ENCODE measurements around the gene VMA21.

The VMA21 gene

GRCh38 chrX:151396825-151397740 lies at the start of gene VMA21:
TSS of gene VMA21 (plus strand) at chrX:151397206. CDS start at chrX:151397309, 103 bp downstream.
- DNase-seq = peak; percentile 89

GRCh38 chrX:151359341-151359740 lies 37.7 kb upstream of the VMA21 start:
- no peak for DNase-seq

GRCh38 chrX:151359931-151360871 lies 36.8 kb upstream of the VMA21 start:
- DNase-seq = peak; percentile 1

- DNase-seq = no peak
Observed at GRCh38 chrX:151363316-151363715, 33.7 kb upstream of the VMA21 start.

- DNase-seq = no peak
Observed at GRCh38 chrX:151365579-151365978, 31.4 kb upstream of the VMA21 start.

- no peak for DNase-seq
Observed at GRCh38 chrX:151370906-151371305, 26.1 kb upstream of the VMA21 start.

- DNase-seq = no peak
Observed at GRCh38 chrX:151384807-151385206, 12.2 kb upstream of the VMA21 start.

GRCh38 chrX:151386838-151387459 lies 10.1 kb upstream of the VMA21 start:
- DNase-seq = no peak

- no peak for DNase-seq
Observed at GRCh38 chrX:151391722-151392121, 5.3 kb upstream of the VMA21 start.

GRCh38 chrX:151393514-151393913 lies 3.5 kb upstream of the VMA21 start:
- no peak for DNase-seq

- no peak for DNase-seq
Observed at GRCh38 chrX:151396042-151396824, 773 bp upstream of the VMA21 start.

- DNase-seq = peak; percentile 3
Observed at GRCh38 chrX:151397741-151398070, 700 bp downstream of the VMA21 start.

- DNase-seq = no peak
Observed at GRCh38 chrX:151398346-151398745, 1.3 kb downstream of the VMA21 start.

GRCh38 chrX:151402719-151403390 lies 5.8 kb downstream of the VMA21 start:
- DNase-seq = no peak

- no peak for DNase-seq
Observed at GRCh38 chrX:151416579-151416978, 19.6 kb downstream of the VMA21 start.

- no peak for DNase-seq
Observed at GRCh38 chrX:151419782-151420181, 22.8 kb downstream of the VMA21 start.

- no peak for DNase-seq
Observed at GRCh38 chrX:151424505-151424904, 27.5 kb downstream of the VMA21 start.

- DNase-seq = no peak
Observed at GRCh38 chrX:151448509-151448908, 51.5 kb downstream of the VMA21 start.

GRCh38 chrX:151458824-151459223 lies 61.8 kb downstream of the VMA21 start:
- peak; percentile 27 for DNase-seq
